ENCODE data around the gene OR5AU1. TPM values are rescaled to one million over a fixed set of nuclear protein-coding genes. Genes with fewer than 3 reads are reported as not detected.

The OR5AU1 gene
- total and polyA plus RNA-seq, 2 of the 4 experiments (the other 2 are of a cell fraction), result not detected

DNA sequence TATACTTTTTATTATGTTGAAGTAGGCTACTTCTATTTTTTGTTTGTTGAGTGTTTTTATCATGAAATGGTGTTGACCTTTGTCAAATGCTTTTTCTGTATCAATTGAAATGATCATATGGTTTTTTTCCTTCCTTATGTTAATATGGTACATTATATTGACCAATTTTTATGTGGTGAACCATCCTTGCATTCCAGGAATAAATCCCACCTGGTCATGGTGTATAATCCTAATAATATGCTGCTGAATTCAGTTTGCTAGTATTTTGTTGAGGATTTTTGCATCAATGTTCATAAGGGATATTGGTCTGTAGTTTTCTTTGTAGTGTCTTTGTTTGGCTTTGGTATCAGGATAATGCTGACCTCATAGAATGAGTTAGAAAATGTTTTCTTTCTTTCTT, 10.4 kb downstream of the OR5AU1 start:
- no peaks in the 10 kb centered on the region for H3K4me1 ChIP-seq (ENCODE audit: control insufficient read depth, insufficient read depth, low read length)
- dilution Hi-C loops (cut with HindIII; ENCODE audit: low sequenced_read_pairs, unreplicated experiment) (no loop called here), intact Hi-C loops (cut with micrococcal nuclease) (no loop called here), in situ Hi-C loops (cut with MboI; ENCODE audit: low sequenced_read_pairs) (no loop called here)
- no peak overlapping the region for H3K4me3 ChIP-seq (ENCODE audit: insufficient read depth, low read depth, low read length)
- H3K79me1 ChIP-seq (ENCODE audit: low read depth in 1 of 2, low read length in 2 of 2), result no peaks in the 10 kb centered on the region
- no peak overlapping the region for H3K23ac ChIP-seq (ENCODE audit: low read depth, low read length)
- no peak overlapping the region for H3K18ac ChIP-seq (ENCODE audit: low read depth, low read length)
- no peaks in the 10 kb centered on the region; the same call in 1 of the 2 replicates for H3K27me3 ChIP-seq (ENCODE audit: control insufficient read depth, insufficient read depth, low read length)
- no peak overlapping the region for H2BK20ac ChIP-seq (ENCODE audit: low read depth, low read length)
- H4K91ac ChIP-seq (ENCODE audit: insufficient read depth, low read depth, low read length), result no peak overlapping the region
- no peak for ATAC-seq (ENCODE audit: low read depth)
- H3K36me3 ChIP-seq (ENCODE audit: control insufficient read depth, insufficient read depth, low read length), result no peaks in the 10 kb centered on the region
- no peak overlapping the region for H2BK15ac ChIP-seq (ENCODE audit: low read depth, low read length)
- TF ChIP-seq RFX5 (IDR thresholded peaks at IDR 0.05; ENCODE audit: low read depth, low read length), result no peak
- no peak for TF ChIP-seq FOS (IDR thresholded peaks at IDR 0.05; ENCODE audit: low read depth, low read length)
- no peak for TF ChIP-seq POLR2A (IDR thresholded peaks at IDR 0.05; ENCODE audit: low read depth, low read length)
- TF ChIP-seq MAFK (IDR thresholded peaks at IDR 0.05; ENCODE audit: low read depth, low read length), result no peak
- no peak for TF ChIP-seq CEBPB (IDR thresholded peaks at IDR 0.05; ENCODE audit: low read depth, low read length)
- no peak for TF ChIP-seq NFE2L2 (IDR thresholded peaks at IDR 0.05; ENCODE audit: low read depth, low read length)
- TF ChIP-seq RCOR1 (IDR thresholded peaks at IDR 0.05; ENCODE audit: insufficient replicate concordance, low read length), result no peak
- ChIA-PET CTCF (interaction anchor here (2.6 kb wide), 1 partner anchor 10 kb away, joined by 9 read pairs; no protein-coding TSS in a partner anchor), POLR2A (ENCODE audit: unreplicated experiment) (no interaction called here)
- H2AK5ac ChIP-seq (ENCODE audit: low read depth, low read length), result no peak overlapping the region
- H2AFZ ChIP-seq (replicated peaks; ENCODE audit: low read length, poor library complexity), result no peak overlapping the region
- no peak overlapping the region for H3K4me2 ChIP-seq (ENCODE audit: low read depth, low read length)
- no peak overlapping the region for H3K27ac ChIP-seq (ENCODE audit: insufficient read depth, low read length)
- H4K20me1 ChIP-seq (ENCODE audit: insufficient read depth, low read length), result no peaks in the 10 kb centered on the region
- no peaks in the 10 kb centered on the region for H3K9me3 ChIP-seq (ENCODE audit: control insufficient read depth, insufficient read depth, low read length)
- H3K4ac ChIP-seq (ENCODE audit: low read depth, low read length), result no peak overlapping the region
- H2BK5ac ChIP-seq (ENCODE audit: low read depth, low read length, poor library complexity, severe bottlenecking), result no peak overlapping the region
- DNase-seq, result no peak
- no peak overlapping the region for H3K56ac ChIP-seq (ENCODE audit: extremely low read depth, insufficient read depth, low read length)
- H4K8ac ChIP-seq (ENCODE audit: low read depth in 2 of 2, low read length in 2 of 2), result no peak overlapping the region
- H4K5ac ChIP-seq (ENCODE audit: low read depth, low read length), result no peak overlapping the region
- no peak overlapping the region for H2AK9ac ChIP-seq (replicated peaks; ENCODE audit: low read depth, low read length, poor library complexity)
- H3K14ac ChIP-seq (replicated peaks; ENCODE audit: low read depth, low read length), result no peak overlapping the region
- no TSS peak for BruUV-seq (replicated peaks)
- H3K9ac ChIP-seq (ENCODE audit: low read depth, low read length), result no peak overlapping the region
- H2BK120ac ChIP-seq (ENCODE audit: low read depth, low read length), result no peak overlapping the region
- no peaks in the 10 kb centered on the region for H3K9me1 ChIP-seq (ENCODE audit: insufficient read depth, low read length)
